Astrocyte of the spinal cord (primary cell): ENCODE measurements around the gene FBN1.

Source experiments
- DNase-seq: peaks from one replicate; pipeline ENCODE4 v3.0.0; 2011; ENCODE audit warnings: low read depth, low spot score
- H3K4me3 ChIP-seq: 2 replicates; pipeline ENCODE4 v1.5.1; 2011; ENCODE audit warnings: low read depth, mild to moderate bottlenecking, low read length, moderate library complexity
- in situ Hi-C: cut with HindIII; loops from 2 replicates; pipeline ENCODE4 v1.10.0; 2017; ENCODE audit warnings: low sequenced_read_pairs
- TF ChIP-seq, protein P1 (sequence below): IDR thresholded peaks from 2 replicates; pipeline ENCODE4 v1.5.1; 2012; ENCODE audit warnings: low read depth, mild to moderate bottlenecking, low read length, inconsistent platforms

Gene FBN1

DNA sequence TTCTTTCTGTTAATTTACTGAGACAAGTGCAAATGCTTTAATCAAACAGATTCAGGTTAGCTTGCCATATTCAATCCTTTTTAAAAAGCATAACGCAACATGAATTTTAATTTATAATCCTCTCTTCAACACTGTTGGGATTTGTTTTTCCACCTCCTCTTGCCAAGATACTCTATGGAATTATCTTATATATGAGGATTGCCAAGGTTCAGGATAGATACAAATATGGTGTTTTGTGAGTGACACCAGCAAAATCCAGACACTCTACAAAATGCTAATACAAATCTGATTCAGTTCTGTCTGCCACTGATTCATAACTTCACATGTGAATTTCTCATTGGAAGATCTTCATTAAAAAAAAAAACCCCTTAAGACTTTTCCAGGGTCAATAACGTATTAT is 104.8 kb downstream of the FBN1 start:
- no peak overlapping the region for H3K4me3 ChIP-seq
- in situ Hi-C loops: no loop called here

DNA sequence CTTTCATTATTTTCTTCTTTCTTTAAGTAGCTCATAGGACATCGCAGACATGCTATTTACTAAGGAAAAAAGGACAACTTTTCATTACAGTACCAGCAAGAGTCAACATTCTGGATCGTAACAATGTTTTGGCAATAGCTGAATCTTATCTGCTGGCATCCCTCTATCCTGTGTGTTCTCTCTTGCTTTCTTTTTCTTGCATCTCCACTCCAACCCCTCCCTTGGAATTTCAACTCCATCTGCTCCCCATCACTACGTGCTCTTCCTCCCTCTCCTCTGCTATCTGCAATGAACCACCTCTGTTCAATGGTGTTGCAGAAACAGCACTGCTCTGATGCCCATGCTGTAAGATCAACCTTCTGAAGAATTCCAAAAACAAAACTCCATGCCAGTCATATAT is 106.6 kb downstream of the FBN1 start:
- no peak overlapping the region for H3K4me3 ChIP-seq
- DNase-seq: no peak
- TF ChIP-seq, protein P1, sequence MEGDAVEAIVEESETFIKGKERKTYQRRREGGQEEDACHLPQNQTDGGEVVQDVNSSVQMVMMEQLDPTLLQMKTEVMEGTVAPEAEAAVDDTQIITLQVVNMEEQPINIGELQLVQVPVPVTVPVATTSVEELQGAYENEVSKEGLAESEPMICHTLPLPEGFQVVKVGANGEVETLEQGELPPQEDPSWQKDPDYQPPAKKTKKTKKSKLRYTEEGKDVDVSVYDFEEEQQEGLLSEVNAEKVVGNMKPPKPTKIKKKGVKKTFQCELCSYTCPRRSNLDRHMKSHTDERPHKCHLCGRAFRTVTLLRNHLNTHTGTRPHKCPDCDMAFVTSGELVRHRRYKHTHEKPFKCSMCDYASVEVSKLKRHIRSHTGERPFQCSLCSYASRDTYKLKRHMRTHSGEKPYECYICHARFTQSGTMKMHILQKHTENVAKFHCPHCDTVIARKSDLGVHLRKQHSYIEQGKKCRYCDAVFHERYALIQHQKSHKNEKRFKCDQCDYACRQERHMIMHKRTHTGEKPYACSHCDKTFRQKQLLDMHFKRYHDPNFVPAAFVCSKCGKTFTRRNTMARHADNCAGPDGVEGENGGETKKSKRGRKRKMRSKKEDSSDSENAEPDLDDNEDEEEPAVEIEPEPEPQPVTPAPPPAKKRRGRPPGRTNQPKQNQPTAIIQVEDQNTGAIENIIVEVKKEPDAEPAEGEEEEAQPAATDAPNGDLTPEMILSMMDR: no peak
- in situ Hi-C loops: no loop called here

More for the DNA sequence above, 104.8 kb downstream of the FBN1 start:
- TF ChIP-seq, protein P1: no peak
- no peak for DNase-seq

DNA sequence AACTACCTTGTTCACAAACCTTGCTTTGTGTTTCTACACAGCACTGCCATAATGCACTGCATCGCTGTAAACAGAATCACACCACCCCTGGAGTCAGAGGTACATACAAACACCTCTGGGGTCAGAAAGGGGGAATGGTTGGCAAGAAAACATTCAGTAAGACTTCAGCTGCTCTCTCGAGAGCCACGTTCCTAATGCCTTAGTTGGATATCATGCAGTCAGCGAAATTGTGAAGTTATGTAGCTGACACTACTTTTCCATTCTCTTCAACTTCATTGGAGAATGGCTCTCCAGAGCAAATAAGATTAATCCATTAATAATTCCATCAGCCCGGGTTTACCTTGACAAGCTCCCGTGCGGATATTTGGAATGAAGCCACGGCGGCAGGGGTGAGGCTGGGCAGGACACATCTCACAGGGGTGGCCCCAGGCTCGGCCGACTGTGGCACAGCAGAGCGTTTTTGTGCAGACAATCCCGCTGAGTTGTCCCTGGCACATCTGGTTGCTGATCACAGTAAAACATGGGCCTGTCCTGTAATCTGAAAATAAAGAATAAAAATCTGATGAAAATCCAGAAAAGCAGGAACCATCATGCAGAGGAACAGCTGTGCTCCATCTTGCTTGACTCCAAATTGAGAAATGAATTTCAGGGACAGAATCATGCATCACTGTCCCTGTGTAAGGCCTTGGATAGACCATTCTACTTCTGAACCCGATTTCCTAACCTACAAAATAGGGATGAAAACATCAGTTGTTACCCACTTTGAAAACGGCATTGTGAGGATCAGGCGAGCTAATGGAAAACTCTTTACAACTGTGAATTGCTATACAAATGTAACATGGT is 108.0 kb downstream of the FBN1 start:
- H3K4me3 ChIP-seq: no peak overlapping the region
- TF ChIP-seq, protein P1: no peak
- DNase-seq: no peak
- in situ Hi-C loops: no loop called here

DNA sequence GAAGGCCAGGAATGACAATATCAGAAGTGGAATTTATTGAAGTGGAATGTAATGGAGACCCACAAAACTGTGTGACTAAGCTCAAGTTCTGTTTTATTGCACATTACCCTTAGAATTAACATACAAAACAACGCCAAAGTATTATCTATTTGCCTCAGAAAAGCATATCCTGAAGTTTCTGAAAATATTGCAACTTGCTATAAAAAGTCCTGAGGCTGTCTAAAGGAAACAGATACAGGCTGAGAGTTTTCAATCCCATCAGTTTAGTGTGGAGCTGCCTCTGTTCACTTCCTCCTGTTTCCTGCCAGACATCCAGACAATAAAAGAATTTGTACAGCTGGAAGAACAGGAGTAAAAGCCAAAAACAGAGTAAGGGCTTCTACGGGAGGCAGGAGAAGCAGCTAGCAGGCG is 108.8 kb downstream of the FBN1 start:
- in situ Hi-C loops: no loop called here
- DNase-seq: peak; percentile 50
- TF ChIP-seq, protein P1: no peak
- H3K4me3 ChIP-seq: no peak overlapping the region

DNA sequence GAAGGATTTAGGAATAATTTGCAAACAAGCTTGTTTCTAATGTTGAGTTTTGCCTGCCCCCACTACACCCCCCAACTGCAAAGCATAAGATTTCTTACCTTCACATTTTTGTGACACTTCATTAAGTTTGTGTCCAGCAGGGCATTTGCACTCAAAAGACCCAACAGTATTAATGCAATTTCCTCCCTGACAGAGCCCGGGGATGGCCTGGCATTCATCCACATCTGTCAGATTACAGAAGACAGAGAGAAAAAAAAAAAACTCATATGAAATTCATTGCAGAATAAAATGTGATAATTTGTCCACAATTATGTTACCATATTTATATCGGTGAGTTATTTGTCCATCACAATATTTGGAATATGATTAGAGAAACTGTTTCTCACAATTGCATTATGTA is 111.5 kb downstream of the FBN1 start:
- DNase-seq: no peak
- in situ Hi-C loops: no loop called here
- TF ChIP-seq, protein P1: no peak
- no peak overlapping the region for H3K4me3 ChIP-seq

DNA sequence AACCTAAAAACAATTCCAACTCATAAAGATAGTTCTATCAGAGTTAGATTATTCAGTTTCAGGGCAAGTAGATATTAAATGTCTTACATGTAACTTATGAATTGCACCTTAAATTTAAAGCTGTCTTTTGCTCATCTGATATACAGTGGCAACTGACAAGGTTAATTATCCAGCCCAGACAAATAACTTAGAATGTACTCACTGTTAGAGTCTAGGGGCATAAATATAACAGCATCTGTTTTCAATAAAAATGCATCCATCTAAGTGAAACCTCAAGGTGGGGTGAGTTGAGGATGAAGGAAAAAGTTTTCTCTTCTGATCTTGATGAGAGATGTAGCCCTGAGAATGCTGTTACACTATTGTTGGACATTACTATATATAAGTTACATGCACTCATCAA is 112.6 kb downstream of the FBN1 start:
- TF ChIP-seq, protein P1: no peak

More for the DNA sequence above, 112.6 kb downstream of the FBN1 start:
- no peak for DNase-seq
- in situ Hi-C loops: no loop called here
- no peak overlapping the region for H3K4me3 ChIP-seq
